Measurements from ENCODE around the gene GPR157. TPM values are rescaled to one million over a fixed set of nuclear protein-coding genes. Genes with fewer than 3 reads are reported as not detected.

The GPR157 gene
- total RNA-seq, 4 donors from 2014 or later: 3.5 to 13.4 (median 4.0) TPM

DNA sequence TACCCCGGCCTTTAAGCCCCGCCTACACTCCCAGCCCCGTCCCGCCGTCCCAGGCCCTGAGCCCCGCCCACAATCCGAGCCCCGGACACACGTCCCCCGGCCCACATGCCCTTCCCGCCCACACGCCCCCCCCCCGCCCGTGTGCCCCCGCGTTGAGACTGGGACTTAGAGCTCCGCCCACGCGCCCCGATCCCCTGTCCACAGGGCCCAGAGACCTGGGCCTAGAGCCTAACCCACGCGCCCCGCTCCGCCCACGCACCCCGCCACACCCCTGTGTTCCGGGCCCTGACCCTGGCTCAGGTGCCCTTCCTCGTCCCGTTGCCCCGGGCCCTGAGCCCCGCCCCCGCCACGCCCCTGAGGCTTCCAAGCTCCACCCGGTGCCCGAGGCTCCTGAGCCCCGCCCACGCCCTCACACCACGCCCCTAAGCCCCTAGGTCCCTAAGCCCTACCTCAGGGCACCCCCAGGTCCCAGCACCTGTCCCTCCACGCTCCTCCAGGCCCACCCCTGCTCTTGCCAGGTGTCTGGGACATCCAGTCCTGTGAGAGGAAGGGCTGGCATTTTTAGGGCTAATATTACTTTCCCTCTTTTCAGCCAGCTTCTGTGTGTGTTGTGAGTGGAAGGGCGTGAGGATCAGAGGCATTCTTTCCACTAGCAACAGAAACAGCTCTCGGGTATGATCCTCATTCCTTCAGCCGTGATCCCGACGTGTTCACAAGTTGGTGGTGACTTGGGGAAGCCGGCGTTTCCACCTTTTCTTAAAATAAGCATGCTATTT, 552 bp upstream of the GPR157 start:
- TF ChIP-seq, protein P1, sequence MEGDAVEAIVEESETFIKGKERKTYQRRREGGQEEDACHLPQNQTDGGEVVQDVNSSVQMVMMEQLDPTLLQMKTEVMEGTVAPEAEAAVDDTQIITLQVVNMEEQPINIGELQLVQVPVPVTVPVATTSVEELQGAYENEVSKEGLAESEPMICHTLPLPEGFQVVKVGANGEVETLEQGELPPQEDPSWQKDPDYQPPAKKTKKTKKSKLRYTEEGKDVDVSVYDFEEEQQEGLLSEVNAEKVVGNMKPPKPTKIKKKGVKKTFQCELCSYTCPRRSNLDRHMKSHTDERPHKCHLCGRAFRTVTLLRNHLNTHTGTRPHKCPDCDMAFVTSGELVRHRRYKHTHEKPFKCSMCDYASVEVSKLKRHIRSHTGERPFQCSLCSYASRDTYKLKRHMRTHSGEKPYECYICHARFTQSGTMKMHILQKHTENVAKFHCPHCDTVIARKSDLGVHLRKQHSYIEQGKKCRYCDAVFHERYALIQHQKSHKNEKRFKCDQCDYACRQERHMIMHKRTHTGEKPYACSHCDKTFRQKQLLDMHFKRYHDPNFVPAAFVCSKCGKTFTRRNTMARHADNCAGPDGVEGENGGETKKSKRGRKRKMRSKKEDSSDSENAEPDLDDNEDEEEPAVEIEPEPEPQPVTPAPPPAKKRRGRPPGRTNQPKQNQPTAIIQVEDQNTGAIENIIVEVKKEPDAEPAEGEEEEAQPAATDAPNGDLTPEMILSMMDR (IDR thresholded peaks at IDR 0.05; ENCODE audit: low read depth): no peak

DNA sequence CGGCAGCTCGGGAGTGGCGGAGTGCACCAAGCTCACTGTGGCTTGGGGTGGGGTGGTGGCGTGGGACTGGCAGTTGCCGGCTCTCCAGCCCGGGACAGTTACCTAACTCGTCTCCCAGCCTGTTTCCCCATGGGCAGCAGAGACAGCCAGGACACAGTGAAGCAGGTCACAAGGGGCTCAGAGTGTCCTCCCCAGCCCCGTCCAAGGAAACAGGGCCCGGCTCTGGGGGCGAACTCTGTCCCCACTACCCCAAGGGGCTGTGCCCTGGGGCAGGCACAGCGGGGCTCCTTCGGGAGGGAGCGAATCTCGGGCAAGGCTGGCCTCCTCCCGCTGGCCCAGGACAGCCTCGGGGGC, 759 bp downstream of the GPR157 start:
- TF ChIP-seq, protein P1 (IDR thresholded peaks at IDR 0.05; ENCODE audit: low read depth): no peak

DNA sequence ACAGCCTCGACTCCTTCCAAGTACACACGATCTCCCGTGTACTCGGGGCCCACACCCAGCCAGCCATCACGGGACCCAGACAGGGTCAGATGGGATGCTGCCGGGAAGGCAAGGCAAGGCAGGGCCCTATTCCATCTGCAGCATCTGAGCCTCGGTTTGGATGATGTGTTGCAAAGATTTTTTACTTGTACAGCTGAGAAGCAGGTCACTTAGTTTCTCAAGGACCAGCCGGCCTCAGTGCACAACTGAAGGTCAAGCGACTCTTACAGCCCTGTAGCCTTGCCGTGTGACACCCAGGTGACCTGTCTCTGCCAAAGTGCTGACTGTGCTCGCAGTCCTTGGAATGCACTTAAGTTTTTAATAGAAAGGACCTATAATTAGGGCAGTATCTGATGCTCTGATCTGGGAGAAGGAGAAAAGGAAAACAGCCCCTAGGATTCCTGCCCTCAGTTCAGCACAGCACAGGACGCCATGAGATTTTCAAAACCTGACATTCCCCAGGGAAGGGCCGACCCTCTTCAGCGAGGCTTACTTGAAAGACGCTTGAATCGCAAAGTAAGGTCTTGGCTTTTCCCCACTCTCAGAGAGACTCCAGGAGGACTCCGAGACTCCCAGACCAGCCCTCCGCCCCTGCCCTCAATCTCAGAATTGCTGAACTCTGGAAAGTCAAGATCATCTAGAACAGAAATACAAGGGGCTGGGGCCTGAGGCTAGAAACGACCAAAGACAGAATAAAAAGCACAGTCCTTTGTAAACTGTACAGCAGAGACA, 1.3 kb downstream of the GPR157 start:
- TF ChIP-seq, protein P1 (IDR thresholded peaks at IDR 0.05; ENCODE audit: low read depth): no peak

DNA sequence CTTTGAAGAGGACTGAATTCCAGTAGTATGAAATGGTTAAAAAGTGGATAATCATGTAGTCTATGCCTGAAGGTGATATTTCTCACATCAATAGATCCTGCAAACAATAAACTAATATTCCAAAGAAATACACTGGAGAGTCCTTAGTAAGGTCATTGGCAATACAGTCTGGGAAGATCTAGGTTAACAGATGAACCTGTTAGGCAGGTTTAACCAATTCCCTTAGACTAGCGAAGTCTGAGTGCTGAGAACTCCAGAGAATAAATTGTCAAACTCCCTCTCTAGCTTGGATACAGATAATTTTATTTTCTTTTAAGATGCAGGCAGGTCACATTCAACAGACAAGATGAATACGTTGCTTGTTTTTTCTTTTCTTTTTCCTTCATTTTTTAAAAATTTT, 2.4 kb downstream of the GPR157 start:
- TF ChIP-seq, protein P1 (IDR thresholded peaks at IDR 0.05; ENCODE audit: low read depth): no peak

DNA sequence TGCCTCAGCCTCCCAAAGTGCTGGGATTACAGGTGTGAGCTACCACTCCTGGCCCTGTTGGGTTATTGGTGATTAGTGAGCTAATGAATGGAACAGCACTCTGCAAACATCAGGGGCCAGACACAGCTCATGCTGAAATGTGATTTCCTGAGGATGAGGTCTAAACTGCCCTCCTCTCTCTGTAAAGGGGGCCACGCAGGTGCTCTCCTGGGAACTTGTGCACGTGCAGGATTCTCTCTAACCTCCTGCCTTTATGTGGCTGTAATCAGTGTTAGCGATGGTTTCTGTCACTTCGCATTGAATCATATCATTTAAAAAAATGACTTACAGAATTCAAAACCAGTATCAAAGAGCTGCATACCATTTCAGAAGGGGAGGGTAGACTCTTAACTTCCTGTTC, 3.6 kb downstream of the GPR157 start:
- TF ChIP-seq, protein P1 (IDR thresholded peaks at IDR 0.05; ENCODE audit: low read depth): no peak

DNA sequence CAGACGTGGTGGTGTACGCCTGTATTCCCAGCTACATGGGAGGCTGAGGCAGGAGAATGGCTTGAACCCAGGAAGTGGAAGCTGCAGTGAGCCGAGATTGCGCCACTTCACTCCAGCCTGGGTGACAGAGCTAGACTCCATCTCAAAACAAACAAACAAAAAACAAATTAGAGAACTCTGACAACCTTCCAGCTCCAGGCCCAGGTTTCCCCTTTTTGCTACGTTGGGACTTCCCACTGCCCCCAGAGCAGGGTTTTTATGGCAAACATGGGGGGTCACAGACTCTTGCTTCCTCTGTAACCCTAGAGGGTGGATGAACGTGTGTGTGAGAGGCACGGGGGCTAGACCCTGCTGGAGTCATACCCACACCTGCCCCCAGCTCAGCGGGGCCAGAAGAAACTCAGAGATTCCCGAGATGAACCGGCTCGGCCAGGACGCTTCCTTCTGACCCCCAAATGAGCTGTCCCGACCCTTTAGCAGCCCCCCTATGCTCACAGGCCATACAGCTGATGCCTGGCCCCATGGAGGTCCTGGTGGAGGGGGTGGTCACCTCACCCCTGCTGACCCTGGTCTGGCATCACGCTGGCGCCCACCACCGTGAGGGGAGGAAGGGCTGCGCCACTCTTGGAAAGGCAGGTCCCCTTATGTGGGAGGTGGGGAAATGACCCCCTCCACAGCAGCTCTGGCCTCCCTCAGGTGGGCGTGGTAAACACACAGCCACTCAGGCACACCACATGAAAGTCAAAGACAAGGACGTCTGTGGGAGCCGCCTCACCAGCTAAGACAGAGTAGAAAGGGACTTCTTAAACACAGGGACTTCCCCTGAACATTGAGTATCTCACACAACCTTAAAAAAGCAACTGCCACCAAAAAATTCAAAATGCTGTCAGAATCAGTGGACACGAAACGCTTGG, 7.1 kb downstream of the GPR157 start:
- TF ChIP-seq, protein P1 (IDR thresholded peaks at IDR 0.05; ENCODE audit: low read depth): no peak
